IMR-90 (cell line): ENCODE results near the gene SKIC8. TPM values are rescaled to one million over a fixed set of nuclear protein-coding genes. Genes with fewer than 3 reads are reported as not detected.

ENCODE experiments used
- ATAC-seq: fragments of 200-7000 bp; cut with Tn5 transposase; 2 replicates; pipeline ENCODE4 v1.9.1; 2020; ENCODE audit warnings: low read depth, mild to moderate bottlenecking, moderate library complexity
- BruUV-seq: library from RNA; stranded (reverse); fragments of 400-500 nt; replicated peaks from 2 replicates; lab custom pipeline; 2021; lab: Mats Ljungman, UMichigan
- CTCF ChIA-PET: fragments of 300-600 bp; formaldehyde crosslinking; extraction: SDS; loops from one replicate; lab custom pipeline; 2021; ENCODE audit warnings: antibody characterized with exemption; lab: Yijun Ruan, JAX
- POLR2A ChIA-PET: fragments of 300-600 bp; sonication (Branson Sonifier 250); formaldehyde crosslinking; loops from one replicate; lab custom pipeline; 2022; ENCODE audit warnings: antibody characterized with exemption; ENCODE audit not compliant: unreplicated experiment; lab: Charles Lee
- DNase-seq: peaks from one replicate; pipeline ENCODE4 v3.0.0; 2013
- H2AFZ ChIP-seq: replicated peaks from 2 replicates; pipeline ENCODE3; 2013; ENCODE audit warnings: low read length, mild to moderate bottlenecking; ENCODE audit not compliant: poor library complexity
- H2AK5ac ChIP-seq: 2 replicates; pipeline ENCODE4 v1.6.1; 2013; ENCODE audit warnings: low read depth, low read length, inconsistent platforms
- H2AK9ac ChIP-seq: replicated peaks from 2 replicates; pipeline ENCODE3; 2013; ENCODE audit warnings: mild to moderate bottlenecking, low read depth, low read length, moderate library complexity; ENCODE audit not compliant: poor library complexity
- H2BK120ac ChIP-seq: 2 replicates; pipeline ENCODE4 v1.6.1; 2013; ENCODE audit warnings: low read depth, low read length, inconsistent platforms
- H2BK15ac ChIP-seq: 3 replicates; pipeline ENCODE4 v1.6.1; 2013; ENCODE audit warnings: low read depth, low read length, inconsistent platforms
- H2BK20ac ChIP-seq: 2 replicates; pipeline ENCODE4 v1.6.1; 2013; ENCODE audit warnings: low read depth, mild to moderate bottlenecking, inconsistent platforms, low read length, moderate library complexity
- H2BK5ac ChIP-seq: 2 replicates; pipeline ENCODE4 v1.6.1; 2013; ENCODE audit warnings: mild to moderate bottlenecking, low read depth, low read length, inconsistent platforms; ENCODE audit not compliant: poor library complexity, severe bottlenecking
- H3K14ac ChIP-seq: replicated peaks from 2 replicates; pipeline ENCODE4 v1.6.1; 2013; ENCODE audit warnings: low read depth, low read length, inconsistent platforms
- H3K18ac ChIP-seq: 2 replicates; pipeline ENCODE4 v1.6.1; 2013; ENCODE audit warnings: low read depth, low read length, control low read depth
- H3K23ac ChIP-seq: 2 replicates; pipeline ENCODE4 v1.6.1; 2013; ENCODE audit warnings: low read depth, low read length, inconsistent platforms
- H3K27ac ChIP-seq: 2 replicates; pipeline ENCODE4 v1.5.1; 2013; ENCODE audit warnings: mild to moderate bottlenecking, control low read depth, low read length; ENCODE audit not compliant: insufficient read depth
- H3K27me3 ChIP-seq: 2 replicates; pipeline ENCODE4 v1.6.1; 2013; ENCODE audit warnings: low read length; ENCODE audit not compliant: control insufficient read depth, insufficient read depth
- H3K36me3 ChIP-seq: 2 replicates; pipeline ENCODE4 v1.6.1; 2013; ENCODE audit warnings: low read length, mixed read lengths; ENCODE audit not compliant: control insufficient read depth, insufficient read depth
- H3K4ac ChIP-seq: 2 replicates; pipeline ENCODE4 v1.6.1; 2013; ENCODE audit warnings: low read depth, low read length, inconsistent platforms
- H3K4me1 ChIP-seq: 2 replicates; pipeline ENCODE4 v1.6.1; 2013; ENCODE audit warnings: low read length, mixed read lengths; ENCODE audit not compliant: control insufficient read depth, insufficient read depth
- H3K4me2 ChIP-seq: 2 replicates; pipeline ENCODE4 v1.6.1; 2013; ENCODE audit warnings: low read depth, mild to moderate bottlenecking, control low read depth, low read length, moderate library complexity
- H3K4me3 ChIP-seq: 2 replicates; pipeline ENCODE4 v1.5.1; 2013; ENCODE audit warnings: low read depth, mild to moderate bottlenecking, control low read depth, low read length, moderate library complexity; ENCODE audit not compliant: insufficient read depth
- H3K56ac ChIP-seq: 2 replicates; pipeline ENCODE4 v1.6.1; 2013; ENCODE audit warnings: low read length, inconsistent platforms; ENCODE audit not compliant: insufficient read depth; ENCODE audit errors: extremely low read depth
- H3K79me1 ChIP-seq, 2 experiments: 2 replicates each; pipeline ENCODE4 v1.6.1; 2013; ENCODE audit warnings: low read length in 2 of 2, inconsistent platforms in 1 of 2, low read depth in 1 of 2
- H3K9ac ChIP-seq: 2 replicates; pipeline ENCODE4 v1.6.1; 2013; ENCODE audit warnings: low read depth, low read length, control low read depth
- H3K9me1 ChIP-seq: 2 replicates; pipeline ENCODE4 v1.6.1; 2013; ENCODE audit warnings: low read length, inconsistent platforms; ENCODE audit not compliant: insufficient read depth
- H3K9me3 ChIP-seq: 2 replicates; pipeline ENCODE4 v1.6.1; 2013; ENCODE audit warnings: low read length; ENCODE audit not compliant: control insufficient read depth, insufficient read depth
- H4K20me1 ChIP-seq: 2 replicates; pipeline ENCODE4 v1.6.1; 2013; ENCODE audit warnings: low read length, inconsistent platforms; ENCODE audit not compliant: insufficient read depth
- H4K5ac ChIP-seq: 2 replicates; pipeline ENCODE4 v1.6.1; 2013; ENCODE audit warnings: mild to moderate bottlenecking, low read depth, low read length, control low read depth
- H4K8ac ChIP-seq, 2 experiments: 2 replicates each; pipeline ENCODE4 v1.6.1; 2013; ENCODE audit warnings: low read depth in 2 of 2, low read length in 2 of 2, control low read depth in 1 of 2, inconsistent platforms in 1 of 2
- H4K91ac ChIP-seq: 2 replicates; pipeline ENCODE4 v1.6.1; 2013; ENCODE audit warnings: low read depth, low read length, inconsistent platforms; ENCODE audit not compliant: insufficient read depth
- CTCF ChIP-seq: conservative IDR thresholded peaks from 2 replicates; pipeline ENCODE4 v1.5.1; 2012; ENCODE audit warnings: mild to moderate bottlenecking, low read depth, low read length, improper control_type of control experiment
- FOS ChIP-seq: fragments of 150-350 bp; IDR thresholded peaks from 2 replicates; pipeline ENCODE4 v1.6.1; 2016; ENCODE audit warnings: low read depth, low read length
- RCOR1 ChIP-seq: IDR thresholded peaks from 2 replicates; pipeline ENCODE4 v1.6.1; 2012; ENCODE audit warnings: mild to moderate bottlenecking, low read length, improper control_type of control experiment; ENCODE audit not compliant: insufficient replicate concordance
- RFX5 ChIP-seq: IDR thresholded peaks from 2 replicates; pipeline ENCODE4 v1.8.0; 2012; ENCODE audit warnings: low read depth, mild to moderate bottlenecking, low read length, moderate library complexity
- WGBS, 2 experiments: methylation state at CpG; one replicate each; pipeline versions ENCODE4 v1.1.5 to v1.1.7; 2013; ENCODE audit warnings: missing lambda C conversion rate in 2 of 2; ENCODE audit not compliant: insufficient read length in 1 of 2; ENCODE audit errors: extremely low coverage in 2 of 2; 5-methylcytosine and 5-hydroxymethylcytosine counted together
- dilution Hi-C: fragments of 300-500 bp; cut with HindIII; formaldehyde crosslinking; loops from one replicate; pipeline ENCODE4 v1.14.3; 2018; ENCODE audit warnings: low sequenced_read_pairs; ENCODE audit not compliant: unreplicated experiment
- in situ Hi-C: fragments of 300-500 bp; cut with MboI; formaldehyde crosslinking; loops from 3 replicates; pipeline ENCODE4 v1.14.3; 2019; ENCODE audit warnings: low sequenced_read_pairs, inconsistent platforms, mixed read lengths
- intact Hi-C: fragments of 100-400 bp; cut with micrococcal nuclease; formaldehyde crosslinking; loops from 2 replicates; pipeline ENCODE4 v1.10.0; 2022
- polyA plus RNA-seq, 3 experiments: library from polyadenylated mRNA; depleted of rRNA; stranded (reverse); fragments of >200 nt; gene quantifications; 2 replicates each; pipeline ENCODE4 v1.2.3, GENCODE V29; 2012; ENCODE audit warnings: low replicate concordance in 1 of 3
- total RNA-seq: library from RNA; depleted of rRNA; stranded (reverse); fragments of >200 nt; gene quantifications from 2 replicates; pipeline ENCODE4 v1.2.3, GENCODE V29; 2012

The SKIC8 gene
- total and polyA plus RNA-seq, 2 of the 4 experiments (the other 2 are of a cell fraction), result 72.2 to 124 TPM

- DNase-seq (no peak), ATAC-seq (no peak)
- H4K91ac ChIP-seq, result no peak overlapping the region
- H3K27me3 ChIP-seq, result peaks cover 1% of the 10 kb centered on the region; the same call in 1 of the 2 replicates
- intact Hi-C loops (no loop called here), dilution Hi-C loops (no loop called here), in situ Hi-C loops (no loop called here)
- no peak overlapping the region for H3K18ac ChIP-seq
- CTCF ChIA-PET, result interaction anchor here (1.2 kb wide), 1 partner anchor 9 kb away, joined by 4 read pairs; no protein-coding TSS in a partner anchor
- no peak overlapping the region for H2BK120ac ChIP-seq
- H2AK5ac ChIP-seq, result no peak overlapping the region
- H3K9ac ChIP-seq, result no peak overlapping the region
- no TSS peak for BruUV-seq
- 0 out of 2 replicates have a peak, but pooled peaks cover 6% of the 10 kb centered on the region for H3K9me1 ChIP-seq
- H3K4me1 ChIP-seq, result peaks cover 3% of the 10 kb centered on the region; the same call in 1 of the 2 replicates
- no peak overlapping the region for H3K27ac ChIP-seq
- H3K14ac ChIP-seq, result no peak overlapping the region
- H2BK20ac ChIP-seq, result no peak overlapping the region
- no peak overlapping the region for H2AK9ac ChIP-seq
- H3K56ac ChIP-seq, result no peak overlapping the region
- H3K36me3 ChIP-seq, result no peaks in the 10 kb centered on the region
- H3K9me3 ChIP-seq, result no peaks in the 10 kb centered on the region
- H2AFZ ChIP-seq, result no peak overlapping the region
- no peak overlapping the region for H3K23ac ChIP-seq
- 70% methylated on average over 2 of the region's 2 CpGs; no CpG with 5 or more reads in 1 of the 2 experiments for WGBS, 2 experiments
- no peak for TF ChIP-seq RFX5
- no peak for TF ChIP-seq CTCF
- TF ChIP-seq FOS, result no peak
- no peak for TF ChIP-seq RCOR1
- no peaks in the 10 kb centered on the region for H3K79me1 ChIP-seq
- H4K5ac ChIP-seq, result no peak overlapping the region
- H3K4me3 ChIP-seq, result no peak overlapping the region
- no peak overlapping the region for H2BK5ac ChIP-seq
- H3K4me2 ChIP-seq, result no peak overlapping the region
- no peaks in the 10 kb centered on the region for H4K20me1 ChIP-seq
- no peak overlapping the region for H4K8ac ChIP-seq
- H2BK15ac ChIP-seq, result no peak overlapping the region
- no peak overlapping the region for H3K4ac ChIP-seq
- POLR2A ChIA-PET, result no interaction called here
Measured at GRCh38 chr15:78272316-78272715, 27.1 kb downstream of the SKIC8 start.
